Transverse colon (tissue), 3 donors: Measurements from ENCODE around the gene GP1BB.

Experiments
- CTCF ChIP-seq, 5 experiments: fragments of 200-600 bp in 3 of 5; fragments of 450-650 bp in 2 of 5; sonication (generic) in 3 of 5; IDR thresholded peaks; 1 replicate in 2 of 5; 2 replicates in 3 of 5; pipeline ENCODE4 v1.5.1; 2016 to 2017; ENCODE audit warnings: antibody characterized with exemption in 5 of 5, inconsistent platforms in 3 of 5, mild to moderate bottlenecking in 2 of 5, moderate library complexity in 1 of 5
- EP300 ChIP-seq: sonication (generic); formaldehyde crosslinking; IDR thresholded peaks from one replicate; pipeline ENCODE4 v1.6.1; 2017; ENCODE audit warnings: antibody characterized with exemption, low read depth
- POLR2A ChIP-seq: fragments of 450-650 bp; IDR thresholded peaks from one replicate; pipeline ENCODE4 v1.6.1; 2016; ENCODE audit warnings: antibody characterized with exemption, mild to moderate bottlenecking, moderate library complexity

- no peak for TF ChIP-seq CTCF (IDR thresholded peaks at IDR 0.05)
- no peak for TF ChIP-seq POLR2A
- no peak for TF ChIP-seq EP300
Observed at GRCh38 chr22:19732403-19733113, 9.2 kb downstream of the GP1BB start.
